ENCODE measurements around the gene AHCYL2.
"Not testable (repeated sequence)": the region's sequence is repeated elsewhere in the genome, so short reads cannot be mapped to it uniquely, and the experiment has no call there.

AHCYL2 gene

DNA sequence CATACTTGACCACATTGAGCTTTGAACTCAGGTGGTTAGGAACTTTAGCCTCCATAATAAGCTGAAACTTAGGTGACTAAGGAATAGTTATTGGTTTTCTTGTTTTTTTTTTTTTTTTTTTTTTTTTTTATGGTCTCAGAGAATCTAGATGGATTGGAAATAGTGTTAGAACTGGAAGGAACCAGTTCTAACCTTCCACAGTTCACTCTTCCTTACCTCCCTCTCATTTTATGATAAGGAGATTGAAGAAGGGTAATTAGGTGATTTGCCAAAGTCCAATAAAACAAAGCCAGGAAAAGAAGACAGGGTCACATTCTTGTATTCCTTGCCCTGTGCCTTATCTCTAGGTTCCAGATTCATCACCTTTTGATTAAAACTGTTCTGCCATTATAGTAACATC is 137.7 kb downstream of the AHCYL2 start:
- H3K36me3 ChIP-seq (ENCODE audit: insufficient read depth, low read length), result no peaks in the 10 kb centered on the region
- TF ChIP-seq FOXP2 (optimal IDR thresholded peaks at IDR 0.05; ENCODE audit: control extremely low read depth, extremely low read length, insufficient read depth), result no peak
- TF ChIP-seq EZH2 (IDR thresholded peaks at IDR 0.05), result no peak
- TF ChIP-seq POLR2AphosphoS5 (IDR thresholded peaks at IDR 0.05; ENCODE audit: borderline replicate concordance, low read depth, low read length), result no peak
- no peak overlapping the region for H3K27ac ChIP-seq
- no peak for DNase-seq (ENCODE audit: low read depth, low spot score)
- no peaks in the 10 kb centered on the region for H3K9me3 ChIP-seq (ENCODE audit: low read depth, low read length)
- H3K9ac ChIP-seq (ENCODE audit: insufficient read length), result no peak overlapping the region
- no peak overlapping the region for H3K4me3 ChIP-seq

DNA sequence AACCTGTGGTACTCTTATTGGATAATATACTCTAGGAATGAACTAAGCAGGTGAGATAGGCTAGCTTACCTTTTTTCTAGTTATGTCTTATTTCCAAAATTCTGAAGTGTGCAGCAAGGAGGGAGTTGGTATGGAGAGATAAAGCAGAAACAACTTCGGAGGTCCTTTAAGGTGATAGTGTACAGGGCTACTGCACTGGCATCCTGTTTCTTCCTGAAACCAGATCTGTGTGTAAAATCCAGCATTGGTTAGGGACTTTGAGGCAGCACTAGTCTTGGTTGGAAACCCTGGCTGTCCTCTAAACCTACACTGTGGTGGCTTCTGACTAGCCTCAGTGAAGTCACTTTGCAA is 142.5 kb downstream of the AHCYL2 start:
- DNase-seq (ENCODE audit: low read depth, low spot score), result no peak
- Histone ChIP-seq H3K9ac (ENCODE audit: insufficient read length) (no peak overlapping the region), H3K4me3 (no peak overlapping the region), H3K27ac (no peak overlapping the region), H3K9me3 (ENCODE audit: low read depth, low read length) (no peaks in the 10 kb centered on the region), H3K36me3 (ENCODE audit: insufficient read depth, low read length) (no peaks in the 10 kb centered on the region)
- TF ChIP-seq POLR2AphosphoS5 (IDR thresholded peaks at IDR 0.05; ENCODE audit: borderline replicate concordance, low read depth, low read length) (no peak), EZH2 (IDR thresholded peaks at IDR 0.05) (no peak), FOXP2 (optimal IDR thresholded peaks at IDR 0.05; ENCODE audit: control extremely low read depth, extremely low read length, insufficient read depth) (no peak)

DNA sequence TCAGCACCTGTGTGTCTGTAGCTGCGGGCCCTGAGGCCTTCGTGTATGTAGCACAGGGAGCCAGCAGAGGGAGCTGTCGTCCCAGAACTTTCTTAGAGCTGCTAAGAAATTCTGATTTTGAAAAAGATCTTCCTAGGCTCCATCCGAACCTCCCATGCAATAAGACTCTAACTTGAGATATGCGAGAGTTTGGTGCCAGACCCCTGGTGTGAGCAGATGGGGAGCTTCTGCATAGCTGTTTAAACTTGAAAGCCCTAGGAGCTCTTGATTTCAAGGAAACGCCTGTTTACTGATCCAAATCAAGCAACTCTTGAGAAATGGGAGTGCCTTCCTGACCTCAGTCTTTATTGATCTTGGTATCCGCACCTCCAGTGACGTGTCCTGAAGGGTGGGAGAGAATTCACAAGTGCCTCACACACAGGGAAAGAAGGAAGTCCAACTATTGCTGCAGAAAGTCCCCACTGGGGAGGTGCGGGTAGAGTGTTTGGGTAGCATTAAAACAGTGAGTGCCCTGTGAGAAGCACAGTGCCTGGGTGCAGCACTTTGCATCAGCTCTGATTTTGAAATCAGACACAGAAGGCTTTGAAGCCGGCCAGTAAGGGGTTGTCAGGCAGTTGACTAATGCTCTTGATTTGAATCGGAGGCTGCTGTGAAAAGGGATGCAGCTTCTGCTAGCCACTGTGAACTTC is 143.0 kb downstream of the AHCYL2 start:
- TF ChIP-seq FOXP2 (optimal IDR thresholded peaks at IDR 0.05; ENCODE audit: control extremely low read depth, extremely low read length, insufficient read depth), result peak; percentile 21
- TF ChIP-seq POLR2AphosphoS5 (IDR thresholded peaks at IDR 0.05; ENCODE audit: borderline replicate concordance, low read depth, low read length), result no peak
- no peaks in the 10 kb centered on the region for H3K9me3 ChIP-seq (ENCODE audit: low read depth, low read length)
- H3K4me3 ChIP-seq, result peak overlapping the region; percentile 44
- DNase-seq (ENCODE audit: low read depth, low spot score), result peak; percentile 63
- H3K27ac ChIP-seq, result no peak overlapping the region
- no peaks in the 10 kb centered on the region for H3K36me3 ChIP-seq (ENCODE audit: insufficient read depth, low read length)
- no peak overlapping the region for H3K9ac ChIP-seq (ENCODE audit: insufficient read length)

DNA sequence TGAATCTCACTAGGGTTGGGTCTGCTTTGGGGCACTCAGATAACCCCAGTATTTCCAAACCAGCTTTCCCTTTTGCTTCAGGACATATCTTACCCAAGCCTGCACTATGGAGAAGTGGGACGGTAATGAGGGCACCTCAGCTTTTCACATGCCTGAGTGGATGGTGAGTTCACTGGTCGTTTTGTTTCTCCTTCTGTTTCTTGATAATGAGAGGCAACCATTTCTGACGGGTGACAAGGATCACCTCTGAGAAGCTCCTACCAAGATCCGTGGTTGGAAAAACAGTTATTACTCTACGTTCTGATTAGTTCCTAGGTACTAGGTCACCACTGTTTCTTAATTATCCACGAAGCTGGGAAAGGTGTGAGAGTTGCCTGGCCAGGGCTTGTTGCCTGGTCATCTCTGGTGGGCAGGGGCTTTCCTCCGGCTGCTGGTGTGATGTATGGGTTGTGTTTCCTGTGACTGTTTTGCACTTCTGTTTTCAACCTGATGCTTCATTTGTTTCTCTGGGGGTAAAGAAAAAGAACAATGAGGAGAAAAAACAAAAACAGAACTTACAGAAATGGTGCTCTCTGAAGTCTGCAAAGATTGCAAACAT is 143.7 kb downstream of the AHCYL2 start:
- H3K9ac ChIP-seq (ENCODE audit: insufficient read length), result no peak overlapping the region
- TF ChIP-seq POLR2AphosphoS5 (IDR thresholded peaks at IDR 0.05; ENCODE audit: borderline replicate concordance, low read depth, low read length) (no peak), EZH2 (IDR thresholded peaks at IDR 0.05) (no peak), FOXP2 (optimal IDR thresholded peaks at IDR 0.05; ENCODE audit: control extremely low read depth, extremely low read length, insufficient read depth) (no peak)
- no peaks in the 10 kb centered on the region for H3K36me3 ChIP-seq (ENCODE audit: insufficient read depth, low read length)
- H3K27ac ChIP-seq, result no peak overlapping the region
- DNase-seq (ENCODE audit: low read depth, low spot score), result no peak
- H3K4me3 ChIP-seq, result no peak overlapping the region
- H3K9me3 ChIP-seq (ENCODE audit: low read depth, low read length), result no peaks in the 10 kb centered on the region

DNA sequence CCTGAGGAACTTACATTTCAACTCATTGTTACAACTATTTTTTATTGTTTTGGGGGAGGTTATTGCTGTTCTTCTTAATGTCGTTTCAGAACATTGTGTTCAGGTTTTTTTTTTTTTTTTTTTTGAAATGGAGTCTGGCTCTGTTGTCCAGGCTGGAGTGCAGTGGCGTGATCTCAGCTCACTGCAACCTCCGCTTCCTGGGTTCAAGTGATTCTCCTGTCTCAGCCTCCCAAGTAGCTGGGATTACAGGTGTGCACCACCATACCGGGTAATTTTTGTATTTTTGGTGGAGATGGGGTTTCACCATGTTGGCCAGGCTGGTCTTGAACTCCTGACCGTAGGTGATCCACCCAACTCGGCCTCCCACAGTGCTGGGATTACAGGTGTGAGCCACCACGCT is 144.6 kb downstream of the AHCYL2 start:
- H3K4me3 ChIP-seq; H3K36me3 ChIP-seq (ENCODE audit: insufficient read depth, low read length); DNase-seq (ENCODE audit: low read depth, low spot score): not testable (repeated sequence)

DNA sequence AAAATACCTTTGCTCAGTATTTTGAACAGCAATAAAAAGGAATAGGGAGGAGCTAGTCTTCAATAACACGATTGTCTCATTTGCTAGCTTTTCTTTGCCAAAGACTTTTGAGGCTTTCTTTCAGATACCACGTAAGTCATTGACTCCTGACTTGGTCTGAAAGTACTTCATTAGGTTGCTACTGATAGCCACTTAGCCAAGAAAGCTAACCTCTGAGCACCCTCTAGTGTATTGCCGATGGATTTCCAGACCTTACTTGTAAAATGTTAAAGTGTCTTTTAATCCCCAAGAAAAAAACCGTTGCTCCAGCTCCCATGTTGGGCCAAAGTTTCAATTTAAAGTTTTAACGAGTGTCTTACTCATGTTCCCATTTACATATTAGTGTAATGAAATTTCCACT is 146.0 kb downstream of the AHCYL2 start:
- H3K27ac ChIP-seq, result no peak overlapping the region

More for the DNA sequence above, 144.6 kb downstream of the AHCYL2 start:
- H3K9me3 ChIP-seq (ENCODE audit: low read depth, low read length); H3K9ac ChIP-seq (ENCODE audit: insufficient read length); H3K27ac ChIP-seq: not testable (repeated sequence)

DNA sequence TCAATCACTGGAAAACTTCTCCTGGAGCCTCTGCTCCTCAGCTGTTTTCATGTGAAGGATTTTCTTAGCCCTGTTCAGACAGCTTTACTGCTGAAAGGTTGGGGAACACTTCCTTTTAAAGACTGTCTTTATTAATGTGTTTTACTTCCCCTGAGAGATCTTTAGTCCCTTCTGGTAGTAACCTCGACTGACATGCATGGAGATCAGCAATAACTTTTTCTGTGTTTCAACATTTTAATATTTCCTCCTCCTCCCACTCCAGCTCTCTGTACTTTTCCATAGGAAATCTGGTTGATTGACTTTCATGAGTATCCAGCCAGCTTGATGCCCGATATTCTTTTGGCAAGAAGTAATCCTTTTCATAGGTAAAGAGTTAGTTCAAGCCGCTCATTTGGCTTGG is 146.7 kb downstream of the AHCYL2 start:
- Histone ChIP-seq H3K9ac (ENCODE audit: insufficient read length) (peak overlapping the region; percentile 9), H3K4me3 (no peak overlapping the region), H3K9me3 (ENCODE audit: low read depth, low read length) (no peaks in the 10 kb centered on the region), H3K36me3 (ENCODE audit: insufficient read depth, low read length) (no peaks in the 10 kb centered on the region), H3K27ac (no peak overlapping the region)
- TF ChIP-seq FOXP2 (optimal IDR thresholded peaks at IDR 0.05; ENCODE audit: control extremely low read depth, extremely low read length, insufficient read depth) (no peak), EZH2 (IDR thresholded peaks at IDR 0.05) (no peak), POLR2AphosphoS5 (IDR thresholded peaks at IDR 0.05; ENCODE audit: borderline replicate concordance, low read depth, low read length) (no peak)
- DNase-seq (ENCODE audit: low read depth, low spot score), result no peak

More for the DNA sequence above, 146.0 kb downstream of the AHCYL2 start:
- H3K4me3 ChIP-seq, result no peak overlapping the region
- TF ChIP-seq EZH2 (IDR thresholded peaks at IDR 0.05), result no peak
- no peak for TF ChIP-seq FOXP2 (optimal IDR thresholded peaks at IDR 0.05; ENCODE audit: control extremely low read depth, extremely low read length, insufficient read depth)
- no peak for TF ChIP-seq POLR2AphosphoS5 (IDR thresholded peaks at IDR 0.05; ENCODE audit: borderline replicate concordance, low read depth, low read length)
- no peak for DNase-seq (ENCODE audit: low read depth, low spot score)
- no peaks in the 10 kb centered on the region for H3K9me3 ChIP-seq (ENCODE audit: low read depth, low read length)
- H3K9ac ChIP-seq (ENCODE audit: insufficient read length), result no peak overlapping the region
- no peaks in the 10 kb centered on the region for H3K36me3 ChIP-seq (ENCODE audit: insufficient read depth, low read length)

DNA sequence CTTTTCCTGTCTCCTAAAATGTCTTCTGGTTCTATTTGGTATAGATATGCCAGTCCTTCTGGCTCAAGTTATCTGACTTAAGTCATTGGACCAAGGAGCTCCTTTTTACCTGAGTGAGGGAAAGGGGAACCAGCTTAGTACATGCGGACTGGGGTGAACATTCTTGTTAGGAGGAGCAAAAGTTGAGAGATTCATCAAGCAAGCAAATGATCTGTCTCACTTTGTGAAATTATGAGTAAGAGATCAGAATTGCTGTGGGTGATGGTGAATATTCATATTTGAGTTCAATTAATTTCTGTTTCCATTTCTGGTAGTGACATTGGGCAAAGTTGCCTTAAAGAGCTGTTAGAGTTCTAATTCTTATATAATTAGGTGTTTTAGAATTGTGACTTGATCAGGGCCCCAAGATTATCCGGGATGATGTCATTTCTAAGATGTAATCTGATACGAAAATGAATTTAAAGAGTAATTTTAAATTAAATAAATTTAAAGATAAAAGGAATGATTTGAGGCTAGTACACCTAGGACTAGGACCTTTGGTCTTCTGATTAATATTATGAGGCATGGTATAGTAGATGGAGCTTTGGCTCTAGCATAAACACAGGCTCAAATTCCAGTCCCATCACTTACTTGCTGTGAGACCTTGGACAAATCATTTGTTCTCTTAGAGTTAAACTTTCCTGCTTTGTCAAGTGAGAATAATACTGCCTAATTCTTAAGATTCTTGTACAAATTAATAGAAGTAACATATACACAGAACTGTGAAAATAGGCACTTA is 149.0 kb downstream of the AHCYL2 start:
- Histone ChIP-seq H3K9ac (ENCODE audit: insufficient read length) (no peak overlapping the region), H3K27ac (no peak overlapping the region), H3K36me3 (ENCODE audit: insufficient read depth, low read length) (no peaks in the 10 kb centered on the region), H3K4me3 (no peak overlapping the region), H3K9me3 (ENCODE audit: low read depth, low read length) (no peaks in the 10 kb centered on the region)
- no peak for DNase-seq (ENCODE audit: low read depth, low spot score)
- no peak for TF ChIP-seq EZH2 (IDR thresholded peaks at IDR 0.05)
- no peak for TF ChIP-seq FOXP2 (optimal IDR thresholded peaks at IDR 0.05; ENCODE audit: control extremely low read depth, extremely low read length, insufficient read depth)
- no peak for TF ChIP-seq POLR2AphosphoS5 (IDR thresholded peaks at IDR 0.05; ENCODE audit: borderline replicate concordance, low read depth, low read length)

Measured in SK-N-MC (cell line).